Esophagus muscularis mucosa (tissue), 4 donors: ENCODE measurements around the gene SLC16A5. TPM values are rescaled to one million over a fixed set of nuclear protein-coding genes. Genes with fewer than 3 reads are reported as not detected.
"Not testable (repeated sequence)": the region's sequence is repeated elsewhere in the genome, so short reads cannot be mapped to it uniquely, and the experiment has no call there.

Experiments used
- DNase-seq: peaks from one replicate; pipeline ENCODE4 v3.0.0-alpha.2; 2017; ENCODE audit errors: extremely low spot score
- H3K27ac ChIP-seq, 4 donors: fragments of 200-600 bp; sonication (generic); replicated peaks in 1 of 4; 1 replicate in 3 of 4; 2 replicates in 1 of 4; pipeline ENCODE4 v1.5.1; 2016 to 2019; ENCODE audit warnings: mild to moderate bottlenecking in 1 of 4
- H3K27me3 ChIP-seq, 4 donors: fragments of 200-600 bp; sonication (generic); one replicate each; pipeline versions ENCODE4 v1.5.1 to v1.6.0; 2016 to 2019
- H3K36me3 ChIP-seq, 4 donors: fragments of 200-600 bp; sonication (generic); one replicate each; pipeline ENCODE4 v1.5.1; 2016 to 2019
- H3K4me1 ChIP-seq, 4 donors: fragments of 200-600 bp; sonication (generic); one replicate each; pipeline ENCODE4 v1.5.1; 2016 to 2019
- H3K4me3 ChIP-seq, 4 donors: fragments of 200-600 bp; sonication (generic); 1 replicate in 2 of 4; 2 replicates in 2 of 4; pipeline ENCODE4 v1.5.1; 2016 to 2019; ENCODE audit warnings: mild to moderate bottlenecking in 4 of 4, moderate library complexity in 1 of 4
- H3K9me3 ChIP-seq, 4 donors: fragments of 200-600 bp; sonication (generic); 1 replicate in 3 of 4; 2 replicates in 1 of 4; pipeline ENCODE4 v1.5.1; 2016 to 2019
- CTCF ChIP-seq, 3 experiments: fragments of 200-600 bp in 2 of 3; fragments of 450-650 bp in 1 of 3; sonication (generic) in 2 of 3; IDR thresholded peaks; one replicate each; pipeline ENCODE4 v1.5.1; 2017 to 2019; ENCODE audit warnings: antibody characterized with exemption in 3 of 3, mild to moderate bottlenecking in 2 of 3, moderate library complexity in 1 of 3
- EP300 ChIP-seq: sonication (generic); formaldehyde crosslinking; IDR thresholded peaks from one replicate; pipeline ENCODE4 v1.6.1; 2017; ENCODE audit warnings: antibody characterized with exemption
- POLR2A ChIP-seq: fragments of 450-650 bp; IDR thresholded peaks from one replicate; pipeline ENCODE4 v1.6.1; 2017; ENCODE audit warnings: antibody characterized with exemption, moderate library complexity, mild to moderate bottlenecking, low read depth
- POLR2AphosphoS5 ChIP-seq, 2 donors: sonication (generic); formaldehyde crosslinking; IDR thresholded peaks; one replicate each; pipeline ENCODE4 v1.6.1; 2017; ENCODE audit warnings: antibody characterized with exemption in 2 of 2
- WGBS: methylation state at CpG from one replicate; pipeline ENCODE4 v1.1.5; 2018; 5-methylcytosine and 5-hydroxymethylcytosine counted together
- intact Hi-C: fragments of 100-400 bp; cut with DNase I; formaldehyde crosslinking; loops from one replicate; pipeline ENCODE4 v1.15.1; 2023
- total RNA-seq, 4 donors: library from RNA; depleted of rRNA; stranded (reverse); fragments of >200 nt; gene quantifications; one replicate each; pipeline versions ENCODE4 v1.1.0 to v1.2.1, GENCODE V29; 2016

SLC16A5 gene
- total RNA-seq, 4 donors from 2014 or later: 3.8 to 9.7 (median 7.6) TPM

- WGBS: 96% methylated on average over 3 of the region's 3 CpGs
- no peak for TF ChIP-seq EP300
- H3K4me1 ChIP-seq: peaks cover 10 to 28% (median 21%) of the 10 kb centered on the region in 4 donors
- peaks cover 0 to 29% (median 27%) of the 10 kb centered on the region in 4 donors for H3K36me3 ChIP-seq
- no peak for DNase-seq
- no peak overlapping the region for H3K27ac ChIP-seq
- H3K27me3 ChIP-seq: no peaks in the 10 kb centered on the region
- H3K4me3 ChIP-seq: no peak overlapping the region
- intact Hi-C loops: loop anchor here (5.0 kb wide), 1 partner anchor 49 kb away; the partner anchor contains the start of gene SUMO2
- H3K9me3 ChIP-seq: no peaks in the 10 kb centered on the region
These were observed 45.2 kb downstream of the SLC16A5 start for GRCh38 chr17:75133001-75133400.

DNA sequence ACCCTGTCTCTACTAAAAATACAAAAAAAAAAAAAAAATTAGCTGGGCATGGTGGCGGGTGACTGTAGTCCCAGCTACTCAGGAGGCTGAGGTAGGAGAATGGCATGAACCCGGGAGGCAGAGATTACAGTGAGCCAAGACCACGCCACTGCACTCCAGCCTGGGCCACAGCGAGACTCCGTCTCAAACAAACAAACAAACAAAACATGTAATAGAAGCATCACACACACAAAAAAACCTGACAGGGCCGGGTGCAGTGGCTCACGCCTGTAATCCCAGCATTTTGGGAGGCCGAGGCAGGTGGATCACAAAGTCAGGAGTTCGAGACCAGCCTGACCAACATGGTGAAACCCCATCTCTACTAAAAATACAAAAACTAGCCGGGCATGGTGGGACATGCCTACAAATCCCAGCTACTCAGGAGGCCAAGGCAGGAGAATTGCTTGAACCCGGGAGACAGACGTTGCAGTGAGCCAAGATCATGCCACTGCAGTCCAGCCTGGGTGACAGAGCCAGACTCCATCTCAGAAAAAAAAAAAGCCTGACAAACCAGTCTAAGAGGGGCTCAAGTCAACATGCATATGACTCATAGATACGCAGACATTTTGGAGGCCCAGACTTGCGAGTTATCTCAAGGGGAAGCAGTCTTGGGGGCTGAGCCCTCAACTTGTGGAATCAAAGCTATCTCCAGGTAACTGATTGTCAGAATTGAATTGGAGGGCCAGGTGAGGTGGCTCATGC lies 46.0 kb downstream of the SLC16A5 start:
- H3K4me3 ChIP-seq, DNase-seq, H3K27me3 ChIP-seq, H3K9me3 ChIP-seq, H3K27ac ChIP-seq: not testable (repeated sequence)
- Histone ChIP-seq H3K36me3 (peaks cover 0 to 27% (median 25%) of the 10 kb centered on the region in 4 donors), H3K4me1 (peaks cover 10 to 28% (median 21%) of the 10 kb centered on the region in 4 donors)
- 81% methylated on average over 14 of the region's 14 CpGs for WGBS
- intact Hi-C loops: loop anchor here (5.0 kb wide), 1 partner anchor 49 kb away; the partner anchor contains the start of gene SUMO2

GRCh38 chr17:75135452-75135851 lies 47.7 kb downstream of the SLC16A5 start:
- H3K4me3 ChIP-seq: no peak overlapping the region
- no peak for DNase-seq
- no peaks in the 10 kb centered on the region for H3K27me3 ChIP-seq
- 92% methylated on average over 5 of the region's 5 CpGs for WGBS
- intact Hi-C loops: no loop called here
- peaks cover 10 to 19% (median 16%) of the 10 kb centered on the region in 4 donors for H3K4me1 ChIP-seq
- H3K9me3 ChIP-seq: no peaks in the 10 kb centered on the region
- no peak overlapping the region for H3K27ac ChIP-seq
- no peak for TF ChIP-seq EP300
- no peak for TF ChIP-seq POLR2AphosphoS5 (IDR thresholded peaks at IDR 0.05)
- no peak for TF ChIP-seq CTCF (IDR thresholded peaks at IDR 0.05)
- TF ChIP-seq POLR2A: no peak
- H3K36me3 ChIP-seq: peaks cover 0 to 19% (median 13%) of the 10 kb centered on the region in 4 donors

- Histone ChIP-seq H3K36me3 (peaks cover 0 to 18% (median 15%) of the 10 kb centered on the region in 4 donors), H3K4me3 (no peak overlapping the region), H3K27me3 (no peaks in the 10 kb centered on the region), H3K9me3 (no peaks in the 10 kb centered on the region), H3K4me1 (peaks cover 9 to 14% (median 11%) of the 10 kb centered on the region in 4 donors), H3K27ac (no peak overlapping the region)
- DNase-seq: no peak
- intact Hi-C loops: no loop called here
- WGBS: 86% methylated on average over 8 of the region's 8 CpGs
- TF ChIP-seq POLR2AphosphoS5 (IDR thresholded peaks at IDR 0.05) (no peak), CTCF (IDR thresholded peaks at IDR 0.05) (no peak), POLR2A (no peak), EP300 (no peak)
These were observed 48.2 kb downstream of the SLC16A5 start for GRCh38 chr17:75135946-75136345.

DNA sequence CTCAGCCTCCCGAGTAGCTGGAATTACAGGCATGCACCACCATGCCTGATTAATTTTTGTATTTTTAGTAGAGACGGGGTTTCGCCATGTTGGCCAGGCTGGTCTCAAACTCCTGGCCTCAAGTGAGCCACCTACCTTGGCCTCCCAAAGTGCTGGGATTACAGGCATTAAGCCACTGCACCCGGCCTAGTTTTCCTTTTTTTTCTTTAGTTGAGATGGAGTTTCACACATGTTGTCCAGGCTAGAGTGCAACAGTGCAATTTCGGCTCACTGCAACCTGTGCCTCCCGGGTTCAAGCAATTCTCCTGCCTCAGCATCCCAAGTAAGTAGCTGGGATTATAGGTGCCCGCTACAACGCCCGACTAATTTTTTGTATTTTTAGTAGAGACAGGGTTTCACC lies 50.0 kb downstream of the SLC16A5 start:
- intact Hi-C loops, H3K4me3 ChIP-seq, H3K4me1 ChIP-seq, H3K27ac ChIP-seq, H3K9me3 ChIP-seq, DNase-seq, H3K27me3 ChIP-seq: not testable (repeated sequence)
- WGBS: 90% methylated on average over 9 of the region's 9 CpGs
- H3K36me3 ChIP-seq: peaks cover 0 to 26% (median 21%) of the 10 kb centered on the region in 4 donors

GRCh38 chr17:75138519-75138918 lies 50.8 kb downstream of the SLC16A5 start:
- no peak overlapping the region for H3K4me3 ChIP-seq
- no peaks in the 10 kb centered on the region for H3K9me3 ChIP-seq
- H3K27me3 ChIP-seq: no peaks in the 10 kb centered on the region
- TF ChIP-seq EP300 (no peak), CTCF (IDR thresholded peaks at IDR 0.05) (no peak), POLR2A (no peak), POLR2AphosphoS5 (IDR thresholded peaks at IDR 0.05) (no peak)
- peaks cover 0 to 27% (median 21%) of the 10 kb centered on the region in 4 donors for H3K36me3 ChIP-seq
- WGBS: 94% methylated on average over 5 of the region's 5 CpGs
- no peak for DNase-seq
- intact Hi-C loops: no loop called here
- H3K4me1 ChIP-seq: no peaks in the 10 kb centered on the region
- H3K27ac ChIP-seq: no peak overlapping the region
